Measurements from ENCODE around the gene CLUH. TPM values are rescaled to one million over a fixed set of nuclear protein-coding genes. Genes with fewer than 3 reads are reported as not detected.

CLUH gene
- total RNA-seq, 1 donor from 2014 or later = 41.9 TPM

- FAIRE-seq (peak; percentile 36), DNase-seq (ENCODE audit: low read depth) (no peak)
- Histone ChIP-seq H3K36me3 (ENCODE audit: control insufficient read depth, insufficient read depth, low read length) (peaks cover 4% of the 10 kb centered on the region), H3K27me3 (ENCODE audit: control insufficient read depth, insufficient read depth, low read length) (no peaks in the 10 kb centered on the region), H3K4me3 (ENCODE audit: low read depth, low read length) (peak overlapping the region; percentile 80)
- TF ChIP-seq CTCF (IDR thresholded peaks at IDR 0.05; ENCODE audit: insufficient read depth, low read length, severe bottlenecking) = no peak
Observed at GRCh38 chr17:2710803-2711607, 559 bp downstream of the CLUH start.

- FAIRE-seq (no peak), DNase-seq (ENCODE audit: low read depth) (no peak)
- Histone ChIP-seq H3K36me3 (ENCODE audit: control insufficient read depth, insufficient read depth, low read length) (peaks cover 4% of the 10 kb centered on the region), H3K27me3 (ENCODE audit: control insufficient read depth, insufficient read depth, low read length) (no peaks in the 10 kb centered on the region), H3K4me3 (ENCODE audit: low read depth, low read length) (peak overlapping the region; percentile 80)
- no peak for TF ChIP-seq CTCF (IDR thresholded peaks at IDR 0.05; ENCODE audit: insufficient read depth, low read length, severe bottlenecking)
Observed at GRCh38 chr17:2710071-2710802, 1.3 kb downstream of the CLUH start.

GRCh38 chr17:2709183-2709661 is 2.3 kb downstream of the CLUH start:
- no peak for FAIRE-seq
- DNase-seq (ENCODE audit: low read depth) = peak; percentile 58
- TF ChIP-seq CTCF (IDR thresholded peaks at IDR 0.05; ENCODE audit: insufficient read depth, low read length, severe bottlenecking) = no peak
- Histone ChIP-seq H3K4me3 (ENCODE audit: low read depth, low read length) (peak overlapping the region; percentile 20), H3K27me3 (ENCODE audit: control insufficient read depth, insufficient read depth, low read length) (no peaks in the 10 kb centered on the region), H3K36me3 (ENCODE audit: control insufficient read depth, insufficient read depth, low read length) (peaks cover 4% of the 10 kb centered on the region)

GRCh38 chr17:2708585-2709182 is 2.9 kb downstream of the CLUH start:
- Histone ChIP-seq H3K4me3 (ENCODE audit: low read depth, low read length) (peak overlapping the region; percentile 20), H3K27me3 (ENCODE audit: control insufficient read depth, insufficient read depth, low read length) (no peaks in the 10 kb centered on the region), H3K36me3 (ENCODE audit: control insufficient read depth, insufficient read depth, low read length) (peaks cover 9% of the 10 kb centered on the region)
- TF ChIP-seq CTCF (IDR thresholded peaks at IDR 0.05; ENCODE audit: insufficient read depth, low read length, severe bottlenecking) = no peak
- DNase-seq (ENCODE audit: low read depth) (no peak), FAIRE-seq (no peak)

- Histone ChIP-seq H3K27me3 (ENCODE audit: control insufficient read depth, insufficient read depth, low read length) (no peaks in the 10 kb centered on the region), H3K36me3 (ENCODE audit: control insufficient read depth, insufficient read depth, low read length) (peaks cover 15% of the 10 kb centered on the region), H3K4me3 (ENCODE audit: low read depth, low read length) (no peak overlapping the region)
- no peak for FAIRE-seq
- DNase-seq (ENCODE audit: low read depth) = no peak
- peak; percentile 41 for TF ChIP-seq CTCF (IDR thresholded peaks at IDR 0.05; ENCODE audit: insufficient read depth, low read length, severe bottlenecking)
Observed at GRCh38 chr17:2707721-2708584, 3.6 kb downstream of the CLUH start.

Measured in bronchial epithelial cell (primary cell).